Small intestine (tissue), 7 donors: Measurements from ENCODE around the gene ADAMTSL2. TPM values are rescaled to one million over a fixed set of nuclear protein-coding genes. Genes with fewer than 3 reads are reported as not detected.
A peak's percentile ranks its signal among the peaks of the same experiment; 100 is the strongest.

Experiments
- DNase-seq, 2 donors: peaks; one replicate each; pipeline versions ENCODE4 v3.0.0 to v3.0.0-alpha.2; 2013
- FAIRE-seq: peaks from 2 replicates; lab custom pipeline; 2012; peaks lifted over from hg19 to GRCh38; lab: Jason Lieb, UNC
- H3K27ac ChIP-seq, 3 donors: one replicate each; pipeline ENCODE4 v1.5.1; 2013; ENCODE audit warnings: low read length in 2 of 3, mild to moderate bottlenecking in 2 of 3, control low read depth in 1 of 3, inconsistent platforms in 1 of 3, low read depth in 1 of 3, moderate library complexity in 1 of 3
- H3K27me3 ChIP-seq, 3 donors: one replicate each; pipeline ENCODE4 v1.6.1; 2013; ENCODE audit warnings: low read length in 3 of 3, inconsistent platforms in 1 of 3; ENCODE audit not compliant: control insufficient read depth in 3 of 3, insufficient read depth in 3 of 3
- H3K36me3 ChIP-seq, 3 donors: one replicate each; pipeline ENCODE4 v1.6.1; 2013; ENCODE audit warnings: low read length in 3 of 3, inconsistent platforms in 1 of 3, low read depth in 1 of 3, mild to moderate bottlenecking in 1 of 3, moderate library complexity in 1 of 3; ENCODE audit not compliant: control insufficient read depth in 3 of 3, insufficient read depth in 2 of 3
- H3K4me1 ChIP-seq, 3 donors: one replicate each; pipeline ENCODE4 v1.6.1; 2013; ENCODE audit warnings: low read length in 2 of 3, inconsistent platforms in 1 of 3, low read depth in 1 of 3, mild to moderate bottlenecking in 1 of 3, moderate library complexity in 1 of 3; ENCODE audit not compliant: control insufficient read depth in 3 of 3, insufficient read depth in 2 of 3
- H3K4me3 ChIP-seq, 3 donors: one replicate each; pipeline ENCODE4 v1.5.1; 2013; ENCODE audit warnings: low read length in 3 of 3, control low read depth in 1 of 3, inconsistent platforms in 1 of 3, low read depth in 1 of 3, mild to moderate bottlenecking in 1 of 3, moderate library complexity in 1 of 3
- H3K9me3 ChIP-seq, 2 donors: one replicate each; pipeline ENCODE4 v1.6.1; 2013; ENCODE audit warnings: low read depth in 1 of 2, low read length in 1 of 2; ENCODE audit not compliant: control insufficient read depth in 2 of 2, insufficient read depth in 1 of 2
- WGBS, 3 donors: extraction: QIAGEN DNeasy Blood & Tissue Kit; methylation state at CpG; one replicate each; pipeline ENCODE4 v1.1.7; 2013; 5-methylcytosine and 5-hydroxymethylcytosine counted together
- polyA plus RNA-seq, 4 donors: library from polyadenylated mRNA; stranded (reverse) in 3 of 4; unstranded in 1 of 4; fragments of 200-250 nt in 3 of 4; fragments of 120-200 nt in 1 of 4; gene quantifications; one replicate each; pipeline versions ENCODE4 v1.2.1 to v1.2.3, GENCODE V29; 2013
- donor health status: healthy with polysubstance abuse.
- donor health status: control.
- donor health status: control.
- donor health status: Bipolar disorder and iron deficiency.
- donor health status: healthy.

Gene ADAMTSL2
- polyA plus RNA-seq, 4 donors, result 0.22 to 1.2 (median 0.43) TPM

DNA sequence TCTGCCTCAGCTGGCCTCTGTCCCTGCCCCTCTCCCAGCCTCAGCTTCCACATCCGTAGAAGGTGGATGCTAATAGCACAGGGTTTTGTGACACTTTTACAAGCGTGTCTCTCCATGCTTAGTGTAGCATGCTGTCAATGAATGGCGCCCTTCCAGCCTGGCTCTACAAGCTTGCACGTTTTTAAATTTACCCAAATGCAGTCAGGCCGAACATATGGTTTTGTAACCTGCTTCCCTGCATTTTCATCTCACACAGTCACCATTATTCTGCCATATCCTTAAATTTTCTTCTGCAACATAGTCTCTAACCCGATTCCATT, 45.9 kb downstream of the ADAMTSL2 start:
- Histone ChIP-seq H3K4me3 (no peak overlapping the region), H3K36me3 (no peaks in the 10 kb centered on the region), H3K4me1 (peaks cover 0 to 15% (median 0%) of the 10 kb centered on the region in 3 donors), H3K27ac (no peak overlapping the region), H3K27me3 (peaks cover 0 to 37% (median 0%) of the 10 kb centered on the region in 3 donors), H3K9me3 (no peaks in the 10 kb centered on the region)
- 66 to 73% (median 71%) methylated on average over 6 of the region's 6 CpGs for WGBS, 3 donors
- FAIRE-seq (no peak), DNase-seq (no peak)

DNA sequence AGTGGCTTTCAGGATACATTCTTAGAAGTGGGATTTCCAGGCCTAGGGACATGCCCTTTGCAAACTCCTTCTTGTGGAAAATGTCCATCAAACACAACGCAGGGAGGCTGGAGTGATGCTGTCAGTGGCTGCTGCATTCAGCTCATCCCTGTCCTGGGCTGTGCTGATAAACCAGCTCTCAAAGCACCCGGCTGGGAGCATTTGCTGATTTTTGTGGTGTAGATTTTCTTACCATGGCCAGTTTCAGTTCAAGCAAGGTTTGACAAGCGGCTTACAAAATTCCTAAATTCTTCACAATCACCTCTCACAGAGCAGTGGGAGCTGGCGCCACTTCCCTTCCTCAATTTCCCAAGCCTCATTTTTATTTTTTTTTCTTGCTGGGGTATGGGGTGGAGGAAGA, 46.5 kb downstream of the ADAMTSL2 start:
- 68 to 84% (median 78%) methylated on average over 4 of the region's 4 CpGs for WGBS, 3 donors
- peaks cover 0 to 22% (median 0%) of the 10 kb centered on the region in 3 donors for H3K4me1 ChIP-seq
- no peaks in the 10 kb centered on the region for H3K9me3 ChIP-seq
- no peak overlapping the region for H3K4me3 ChIP-seq
- no peak for FAIRE-seq
- H3K27ac ChIP-seq, result no peak overlapping the region
- peaks cover 0 to 43% (median 3%) of the 10 kb centered on the region in 3 donors for H3K27me3 ChIP-seq
- DNase-seq, result no peak
- H3K36me3 ChIP-seq, result no peaks in the 10 kb centered on the region

DNA sequence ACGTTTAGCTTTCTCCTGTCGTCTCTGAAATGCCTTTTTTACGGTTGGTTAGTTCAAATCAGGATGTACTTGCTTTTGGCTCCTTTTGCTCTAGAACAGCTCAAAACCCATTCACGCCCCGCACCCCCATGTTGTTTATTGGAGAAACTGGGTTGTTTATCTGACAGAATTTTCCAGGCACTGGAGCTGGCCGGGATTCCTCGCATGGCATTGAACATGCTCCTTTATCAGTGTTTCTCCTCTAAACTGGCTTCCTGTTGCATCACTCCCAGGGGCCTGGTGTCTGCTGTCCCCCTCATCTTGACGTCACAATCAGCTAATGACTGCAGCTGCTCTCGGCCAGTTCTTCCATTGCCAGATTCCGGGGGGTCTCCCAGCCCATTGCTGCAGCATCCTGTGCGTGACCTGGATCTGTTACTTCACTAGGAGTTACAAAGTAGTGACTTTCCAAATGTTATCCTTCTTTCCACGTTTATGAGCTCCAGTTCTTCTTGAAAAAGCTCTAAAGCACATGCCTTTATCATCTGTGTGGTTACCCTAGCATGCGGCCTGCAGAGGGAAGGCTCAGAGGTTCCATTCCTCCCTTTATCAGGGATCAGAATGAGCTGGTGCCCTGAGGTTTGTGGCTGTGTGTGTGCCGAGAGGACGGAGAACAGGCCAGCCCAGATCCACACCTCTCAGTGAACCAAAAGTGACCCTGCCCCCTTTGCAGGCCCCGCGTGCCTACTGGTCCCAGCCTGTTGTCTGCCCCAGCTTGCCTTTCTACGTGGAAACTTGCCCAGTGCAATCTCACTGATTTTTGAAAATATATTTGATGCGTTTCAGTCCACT, 47.2 kb downstream of the ADAMTSL2 start:
- no peak for FAIRE-seq
- no peaks in the 10 kb centered on the region for H3K36me3 ChIP-seq
- 72 to 76% (median 72%) methylated on average over 19 of the region's 19 CpGs for WGBS, 3 donors
- peaks cover 0 to 23% (median 0%) of the 10 kb centered on the region in 3 donors for H3K4me1 ChIP-seq
- no peaks in the 10 kb centered on the region for H3K9me3 ChIP-seq
- no peak overlapping the region for H3K4me3 ChIP-seq
- DNase-seq, result peak in 1 of 2 donors; percentile 19
- H3K27me3 ChIP-seq, result peaks cover 0 to 45% (median 6%) of the 10 kb centered on the region in 3 donors
- no peak overlapping the region for H3K27ac ChIP-seq

DNA sequence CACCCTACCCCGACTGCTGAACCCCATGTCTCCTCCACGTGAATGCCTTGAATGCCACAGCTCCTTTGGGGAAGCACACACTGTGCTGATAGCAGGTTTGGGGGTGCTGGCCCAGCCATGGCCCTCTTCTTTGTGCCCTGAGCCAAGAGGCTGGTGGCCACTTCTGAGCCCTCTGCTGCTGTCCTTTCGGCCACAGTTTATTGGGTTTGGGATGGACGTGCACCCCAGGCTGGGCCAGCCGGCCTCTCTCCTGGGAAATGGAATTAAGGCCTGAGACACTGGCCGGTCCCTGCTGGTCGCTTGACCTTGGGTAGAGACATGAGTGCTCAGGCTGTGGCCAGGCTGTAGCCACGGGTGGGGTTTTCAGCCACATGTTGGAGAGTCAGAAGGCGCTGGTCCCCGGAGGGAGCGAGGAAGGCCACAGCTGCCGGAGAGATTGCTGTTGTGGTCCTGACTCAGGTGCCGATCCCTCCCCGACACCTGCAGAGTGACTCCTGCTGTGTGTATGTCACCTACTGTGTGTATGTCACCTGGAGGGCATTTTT, 48.1 kb downstream of the ADAMTSL2 start:
- FAIRE-seq (no peak), DNase-seq (no peak)
- Histone ChIP-seq H3K36me3 (no peaks in the 10 kb centered on the region), H3K9me3 (no peaks in the 10 kb centered on the region), H3K27me3 (peaks cover 0 to 43% (median 6%) of the 10 kb centered on the region in 3 donors), H3K27ac (no peak overlapping the region), H3K4me1 (peaks cover 0 to 23% (median 0%) of the 10 kb centered on the region in 3 donors), H3K4me3 (no peak overlapping the region)
- 86 to 90% (median 86%) methylated on average over 14 of the region's 14 CpGs for WGBS, 3 donors

DNA sequence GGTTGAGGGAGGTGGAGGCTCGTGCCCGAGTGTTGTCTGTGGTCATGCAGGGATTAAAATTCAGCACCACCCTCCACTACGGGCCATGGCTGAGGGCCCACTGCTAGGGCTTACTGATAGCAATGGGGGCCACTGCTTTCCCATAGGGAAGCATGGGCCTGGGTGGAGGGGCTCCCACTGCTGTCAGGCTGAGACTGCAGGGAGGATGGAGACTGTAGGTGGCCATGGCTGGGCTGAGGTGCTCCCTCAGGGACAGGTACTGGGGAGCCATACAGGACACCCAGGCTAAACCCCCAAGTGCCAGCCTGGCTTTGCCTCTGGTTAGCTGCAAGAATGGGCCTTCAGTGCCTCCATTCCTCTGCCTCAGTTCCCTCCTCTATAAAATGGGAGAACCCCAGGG, 48.6 kb downstream of the ADAMTSL2 start:
- H3K4me3 ChIP-seq, result no peak overlapping the region
- H3K27me3 ChIP-seq, result peaks cover 0 to 37% (median 6%) of the 10 kb centered on the region in 3 donors
- FAIRE-seq (no peak), DNase-seq (no peak)
- no peaks in the 10 kb centered on the region for H3K9me3 ChIP-seq
- H3K27ac ChIP-seq, result no peak overlapping the region
- peaks cover 0 to 23% (median 0%) of the 10 kb centered on the region in 3 donors for H3K4me1 ChIP-seq
- H3K36me3 ChIP-seq, result no peaks in the 10 kb centered on the region
- WGBS, 3 donors, result 67 to 86% (median 69%) methylated on average over 3 of the region's 3 CpGs

DNA sequence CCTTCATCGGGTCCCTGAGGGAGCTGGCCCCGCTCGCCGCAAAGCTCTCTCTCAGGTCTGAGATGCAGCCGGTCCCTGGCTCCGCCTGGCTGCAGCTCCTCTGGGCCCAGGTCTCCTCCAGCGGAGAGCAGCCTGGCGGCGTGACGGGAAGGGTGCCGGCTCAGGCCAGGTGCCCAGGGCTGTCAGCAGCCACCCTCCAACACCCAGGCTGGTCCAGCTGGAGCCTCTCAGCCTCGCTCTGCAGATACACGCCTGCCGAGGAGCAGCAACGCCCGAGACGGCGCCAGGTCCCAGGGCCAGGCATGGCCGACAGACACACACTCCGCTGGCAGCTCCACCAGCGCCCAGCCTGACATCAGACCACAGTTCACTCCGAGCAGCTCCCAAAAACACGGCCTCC, 49.1 kb downstream of the ADAMTSL2 start:
- FAIRE-seq (no peak), DNase-seq (no peak)
- Histone ChIP-seq H3K27ac (no peak overlapping the region), H3K4me1 (peaks cover 0 to 23% (median 0%) of the 10 kb centered on the region in 3 donors), H3K4me3 (no peak overlapping the region), H3K27me3 (peaks cover 0 to 32% (median 6%) of the 10 kb centered on the region in 3 donors), H3K9me3 (no peaks in the 10 kb centered on the region), H3K36me3 (no peaks in the 10 kb centered on the region)
- 66 to 83% (median 73%) methylated on average over 22 to 23 of the region's 23 CpGs for WGBS, 3 donors

DNA sequence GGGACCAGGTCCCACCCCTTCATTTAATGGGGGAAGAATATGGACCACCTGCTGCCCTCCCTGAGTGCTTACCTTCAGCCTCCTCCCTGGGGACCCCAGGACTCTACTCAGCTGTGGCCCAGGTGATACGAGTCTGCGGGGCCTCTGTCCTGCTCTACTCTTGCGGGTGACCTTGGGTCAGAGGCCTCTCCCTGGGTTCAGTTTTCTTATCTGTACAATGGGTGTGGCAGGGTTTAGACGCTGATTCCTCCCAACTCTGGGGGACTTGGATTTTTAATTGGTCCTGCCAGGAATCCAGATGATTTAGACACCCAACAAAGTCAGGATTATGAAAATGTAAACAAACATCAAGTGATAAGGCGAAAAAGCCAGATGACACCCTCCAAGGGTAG, 49.7 kb downstream of the ADAMTSL2 start:
- WGBS, 3 donors, result 12 to 49% (median 48%) methylated on average over 5 of the region's 5 CpGs
- H3K27me3 ChIP-seq, result peaks cover 0 to 27% (median 6%) of the 10 kb centered on the region in 3 donors
- peaks cover 0 to 23% (median 0%) of the 10 kb centered on the region in 3 donors for H3K4me1 ChIP-seq
- no peaks in the 10 kb centered on the region for H3K9me3 ChIP-seq
- no peak overlapping the region for H3K27ac ChIP-seq
- no peak for DNase-seq
- H3K4me3 ChIP-seq, result no peak overlapping the region
- no peaks in the 10 kb centered on the region for H3K36me3 ChIP-seq
- FAIRE-seq, result no peak

DNA sequence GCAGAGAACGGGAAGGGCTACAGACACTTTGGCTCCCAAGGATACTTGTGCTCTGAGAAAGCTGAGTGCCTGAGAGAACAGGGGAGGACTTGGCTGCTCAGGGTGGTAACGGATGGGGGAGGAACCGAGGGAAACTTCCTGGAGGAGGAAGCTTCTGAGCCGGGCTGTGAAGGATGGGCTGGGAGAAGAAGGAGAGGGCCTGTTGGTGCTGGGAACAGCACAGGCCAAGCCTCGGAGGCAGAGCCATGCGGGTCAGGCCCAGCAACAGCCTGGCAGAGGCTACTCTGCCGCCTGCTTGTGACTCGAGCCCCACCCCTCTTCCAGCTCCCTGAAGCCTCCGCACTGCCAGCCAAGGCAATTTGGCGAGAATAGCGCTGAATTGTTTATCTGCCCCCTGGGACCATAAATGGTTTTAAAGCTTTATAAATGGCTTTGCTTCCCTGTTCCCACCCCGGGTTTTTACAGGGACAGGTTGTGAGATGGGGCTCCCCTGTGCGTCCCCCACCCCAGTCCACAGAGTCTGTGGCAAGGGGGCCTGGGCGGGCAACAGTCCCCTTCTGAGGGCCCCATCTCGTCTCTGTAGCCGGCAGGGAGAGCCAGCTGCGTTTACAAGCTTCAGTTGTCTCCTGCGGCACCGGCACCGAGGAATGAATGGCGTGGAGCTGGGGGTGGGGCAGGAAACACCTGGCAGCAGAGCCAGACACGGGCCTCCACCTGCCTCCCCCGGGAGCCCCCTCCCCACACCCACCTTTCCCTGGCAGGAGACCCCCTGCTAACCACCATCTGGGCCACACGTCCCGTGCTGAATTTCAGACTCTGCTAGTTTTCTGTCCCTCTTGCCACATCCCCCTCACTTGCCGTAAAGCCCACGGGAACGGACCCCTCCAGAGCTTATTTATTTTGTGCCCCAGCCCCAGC, 50.3 kb downstream of the ADAMTSL2 start:
- H3K4me1 ChIP-seq, result peaks cover 0 to 23% (median 0%) of the 10 kb centered on the region in 3 donors
- no peak overlapping the region for H3K27ac ChIP-seq
- DNase-seq (peak in 1 of 2 donors; percentile 51), FAIRE-seq (no peak)
- no peak overlapping the region for H3K4me3 ChIP-seq
- WGBS, 3 donors, result 3 to 9% (median 5%) methylated on average over 27 to 28 of the region's 28 CpGs
- no peaks in the 10 kb centered on the region for H3K9me3 ChIP-seq
- H3K36me3 ChIP-seq, result no peaks in the 10 kb centered on the region
- H3K27me3 ChIP-seq, result peaks cover 0 to 26% (median 6%) of the 10 kb centered on the region in 3 donors
